ENCODE results near the gene TMPRSS4.

DNA sequence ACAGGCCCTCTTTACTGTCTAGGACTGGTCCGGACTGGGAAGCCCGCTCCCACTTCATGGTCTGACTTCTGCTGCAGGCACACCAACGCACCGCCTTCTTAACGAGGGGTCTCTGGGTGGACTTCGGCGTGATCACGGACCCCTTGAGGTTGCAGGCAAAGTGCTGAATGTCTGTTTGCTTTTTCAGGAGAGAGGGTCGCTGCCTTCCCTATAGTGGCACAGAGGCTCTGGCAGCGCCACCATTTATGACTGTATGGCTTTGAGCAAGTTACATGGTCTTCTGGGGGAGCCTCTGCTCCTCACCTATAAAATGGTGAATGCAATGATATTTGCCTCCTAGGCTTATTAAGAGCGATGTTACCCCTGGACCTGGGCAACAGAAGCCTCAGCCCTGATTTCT lies 77.1 kb downstream of the TMPRSS4 start:
- TF ChIP-seq, protein P1, sequence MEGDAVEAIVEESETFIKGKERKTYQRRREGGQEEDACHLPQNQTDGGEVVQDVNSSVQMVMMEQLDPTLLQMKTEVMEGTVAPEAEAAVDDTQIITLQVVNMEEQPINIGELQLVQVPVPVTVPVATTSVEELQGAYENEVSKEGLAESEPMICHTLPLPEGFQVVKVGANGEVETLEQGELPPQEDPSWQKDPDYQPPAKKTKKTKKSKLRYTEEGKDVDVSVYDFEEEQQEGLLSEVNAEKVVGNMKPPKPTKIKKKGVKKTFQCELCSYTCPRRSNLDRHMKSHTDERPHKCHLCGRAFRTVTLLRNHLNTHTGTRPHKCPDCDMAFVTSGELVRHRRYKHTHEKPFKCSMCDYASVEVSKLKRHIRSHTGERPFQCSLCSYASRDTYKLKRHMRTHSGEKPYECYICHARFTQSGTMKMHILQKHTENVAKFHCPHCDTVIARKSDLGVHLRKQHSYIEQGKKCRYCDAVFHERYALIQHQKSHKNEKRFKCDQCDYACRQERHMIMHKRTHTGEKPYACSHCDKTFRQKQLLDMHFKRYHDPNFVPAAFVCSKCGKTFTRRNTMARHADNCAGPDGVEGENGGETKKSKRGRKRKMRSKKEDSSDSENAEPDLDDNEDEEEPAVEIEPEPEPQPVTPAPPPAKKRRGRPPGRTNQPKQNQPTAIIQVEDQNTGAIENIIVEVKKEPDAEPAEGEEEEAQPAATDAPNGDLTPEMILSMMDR (IDR thresholded peaks at IDR 0.05) = no peak
- no peak for TF ChIP-seq POLR2A (IDR thresholded peaks at IDR 0.05)
- no peak for TF ChIP-seq EP300 (IDR thresholded peaks at IDR 0.05)
